Activated naive CD4-positive, alpha-beta T cell treated with anti-CD3 and anti-CD28 coated beads for 36 hours (primary cell): ENCODE data around the gene E2F4. TPM values are rescaled to one million over a fixed set of nuclear protein-coding genes. Genes with fewer than 3 reads are reported as not detected.

Experiments
- CTCF ChIA-PET: fragments of 350-600 bp; sonication (Branson Sonifier 250); formaldehyde crosslinking; loops from one replicate; lab custom pipeline; 2021; ENCODE audit warnings: antibody characterized with exemption; lab: Charles Lee
- DNase-seq: peaks from one replicate; pipeline ENCODE4 v3.0.0-alpha.2; 2020
- H3K27ac Mint-ChIP-seq: one replicate; pipeline ENCODE4 v1.8.0; 2021; ENCODE audit warnings: mild to moderate bottlenecking, mixed read lengths
- H3K27me3 Mint-ChIP-seq: one replicate; pipeline ENCODE4 v1.8.0; 2021; ENCODE audit warnings: low read depth, mixed read lengths
- H3K36me3 Mint-ChIP-seq: one replicate; pipeline ENCODE4 v1.8.0; 2021; ENCODE audit warnings: low read depth, mixed read lengths
- H3K4me1 Mint-ChIP-seq: one replicate; pipeline ENCODE4 v1.8.0; 2021; ENCODE audit warnings: low read depth, mixed read lengths
- H3K4me3 Mint-ChIP-seq: one replicate; pipeline ENCODE4 v1.8.0; 2021; ENCODE audit warnings: mild to moderate bottlenecking, moderate library complexity, mixed read lengths
- H3K9me3 Mint-ChIP-seq: one replicate; pipeline ENCODE4 v1.8.0; 2021; ENCODE audit warnings: mixed read lengths
- intact Hi-C: fragments of 100-400 bp; cut with micrococcal nuclease; formaldehyde crosslinking; loops from one replicate; pipeline ENCODE4 v1.15.1; 2023
- total RNA-seq, 2 experiments: library from RNA; stranded (reverse); gene quantifications; one replicate each; pipeline ENCODE4 v1.2.3, GENCODE V29; 2021

The E2F4 gene
- total RNA-seq, 2 experiments from 2014 or later = 65.1 to 66.5 TPM

DNA sequence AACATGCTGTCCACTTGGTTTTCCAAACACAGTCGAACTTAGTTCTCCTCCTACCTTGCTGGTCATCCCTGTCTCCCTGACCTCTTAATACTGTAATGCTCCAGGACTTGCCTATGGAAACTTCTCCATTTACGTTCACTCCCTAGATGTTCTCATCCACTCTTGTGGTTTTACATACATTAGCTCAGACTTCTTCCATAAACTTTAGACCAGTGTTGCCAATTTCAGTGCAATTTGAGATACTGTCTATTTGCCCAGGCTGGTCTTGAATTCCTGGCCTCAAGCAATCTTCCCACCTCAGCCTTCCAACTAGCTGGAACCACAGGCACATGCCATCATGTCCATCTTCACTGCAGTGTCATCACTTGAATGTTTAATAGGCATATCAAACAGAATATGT, 9.7 kb upstream of the E2F4 start:
- peaks cover 26% of the 10 kb centered on the region for H3K27me3 Mint-ChIP-seq
- intact Hi-C loops = loop anchor here (2.0 kb wide), 4 partner anchors 45 to 625 kb away; partner anchors contain the start of genes RANBP10, TMEM208 and TSNAXIP1
- H3K4me1 Mint-ChIP-seq = peaks cover 20% of the 10 kb centered on the region
- H3K9me3 Mint-ChIP-seq = no peaks in the 10 kb centered on the region
- H3K27ac Mint-ChIP-seq = no peak overlapping the region
- CTCF ChIA-PET = interaction anchor here (1.0 to 1.6 kb wide), 4 partner anchors 27 to 166 kb away, joined by 3 to 5 read pairs (median 4); partner anchors contain the start of gene FHOD1
- DNase-seq = no peak
- H3K36me3 Mint-ChIP-seq = no peaks in the 10 kb centered on the region
- H3K4me3 Mint-ChIP-seq = no peak overlapping the region

DNA sequence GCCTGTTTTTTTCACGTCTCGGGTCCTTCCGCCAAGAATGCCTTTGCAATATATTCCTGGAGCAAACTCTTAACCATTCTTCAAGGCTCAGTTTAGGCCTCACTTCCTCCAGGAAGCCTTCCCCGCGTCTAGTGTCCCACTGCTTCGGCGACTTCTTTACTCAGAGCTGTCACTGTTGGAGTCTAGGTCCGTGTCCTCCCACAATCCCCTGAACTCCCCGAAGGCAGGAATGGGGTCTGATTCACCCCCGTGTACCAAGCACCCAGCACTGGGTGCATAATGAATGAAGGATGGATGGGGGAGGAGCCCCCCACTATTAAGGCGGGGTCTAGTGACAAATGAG, 8.7 kb upstream of the E2F4 start:
- no peaks in the 10 kb centered on the region for H3K36me3 Mint-ChIP-seq
- DNase-seq = no peak
- intact Hi-C loops = loop anchor here (1.0 to 2.0 kb wide), 9 partner anchors 9 to 624 kb away; partner anchors contain the start of genes E2F4, RANBP10, TMEM208 and TSNAXIP1
- H3K27me3 Mint-ChIP-seq = peaks cover 20% of the 10 kb centered on the region
- H3K4me1 Mint-ChIP-seq = peaks cover 16% of the 10 kb centered on the region
- no peak overlapping the region for H3K4me3 Mint-ChIP-seq
- H3K27ac Mint-ChIP-seq = no peak overlapping the region
- H3K9me3 Mint-ChIP-seq = no peaks in the 10 kb centered on the region
- CTCF ChIA-PET = interaction anchor here (1.1 to 1.6 kb wide), 4 partner anchors 28 to 224 kb away, joined by 3 to 5 read pairs (median 3); partner anchors contain the start of gene FHOD1

DNA sequence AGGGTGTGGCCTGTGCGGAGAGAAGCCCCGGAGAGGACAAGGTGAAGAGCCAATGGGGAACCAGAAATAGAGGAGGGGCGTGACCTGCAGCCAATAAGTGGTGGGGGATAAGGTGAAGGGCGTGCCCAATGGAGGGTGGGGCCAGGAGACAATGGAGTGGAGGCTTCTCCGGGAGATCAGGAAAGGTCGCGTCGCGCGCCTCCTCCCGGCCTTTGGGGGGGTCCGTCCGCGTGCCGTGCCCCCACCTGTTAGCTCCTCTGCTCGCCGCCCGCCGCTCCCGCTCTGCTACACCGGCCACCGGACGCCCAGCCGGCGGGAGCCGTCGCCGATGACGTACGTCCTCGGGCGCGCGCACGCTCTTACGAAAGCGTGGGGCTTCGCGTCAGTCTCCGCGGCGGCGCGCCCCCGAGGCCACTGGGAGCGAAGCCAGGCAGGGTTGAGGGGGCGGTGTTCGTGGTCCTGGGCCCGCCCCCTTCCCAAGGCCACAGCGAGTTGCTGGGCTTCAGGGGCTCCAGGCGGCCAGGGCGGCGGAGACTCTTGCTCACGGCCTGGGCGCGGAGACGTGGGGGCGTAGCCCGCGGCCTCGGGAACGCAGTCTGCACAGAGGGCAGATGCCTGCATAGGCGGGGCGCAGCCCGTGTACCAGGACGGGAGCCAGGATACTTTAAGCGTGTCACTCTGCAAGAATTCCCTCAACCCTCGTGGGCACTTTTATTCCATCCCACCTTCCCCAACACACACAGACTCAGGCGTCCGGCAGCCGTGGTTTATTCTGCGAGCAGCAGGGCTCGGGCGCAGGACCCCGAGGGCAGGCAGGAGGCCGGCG, 8.1 kb upstream of the E2F4 start, which contains the start of gene MATCAP1:
TSS of gene MATCAP1 (minus strand) at position 337 of the 826 bp plus-strand sequence. CDS start 3,353 bp downstream, outside the sequence.
- no peaks in the 10 kb centered on the region for H3K9me3 Mint-ChIP-seq
- CTCF ChIA-PET = interaction anchor here (1.1 to 2.3 kb wide), 11 partner anchors 8 to 225 kb away, joined by 3 to 23 read pairs (median 6); partner anchors contain the start of genes ELMO3 and FHOD1
- H3K4me1 Mint-ChIP-seq = peaks cover 12% of the 10 kb centered on the region
- peaks cover 16% of the 10 kb centered on the region for H3K27me3 Mint-ChIP-seq
- H3K4me3 Mint-ChIP-seq = peak within 1 kb of the TSS; percentile 50
- peak; percentile 97 for DNase-seq
- H3K27ac Mint-ChIP-seq = no peak within 1 kb of the TSS
- intact Hi-C loops = loop anchor here (1.0 to 2.0 kb wide), 9 partner anchors 8 to 623 kb away; partner anchors contain the start of genes E2F4, RANBP10, TMEM208 and TSNAXIP1
- H3K36me3 Mint-ChIP-seq = no peaks in the 10 kb centered on the region

DNA sequence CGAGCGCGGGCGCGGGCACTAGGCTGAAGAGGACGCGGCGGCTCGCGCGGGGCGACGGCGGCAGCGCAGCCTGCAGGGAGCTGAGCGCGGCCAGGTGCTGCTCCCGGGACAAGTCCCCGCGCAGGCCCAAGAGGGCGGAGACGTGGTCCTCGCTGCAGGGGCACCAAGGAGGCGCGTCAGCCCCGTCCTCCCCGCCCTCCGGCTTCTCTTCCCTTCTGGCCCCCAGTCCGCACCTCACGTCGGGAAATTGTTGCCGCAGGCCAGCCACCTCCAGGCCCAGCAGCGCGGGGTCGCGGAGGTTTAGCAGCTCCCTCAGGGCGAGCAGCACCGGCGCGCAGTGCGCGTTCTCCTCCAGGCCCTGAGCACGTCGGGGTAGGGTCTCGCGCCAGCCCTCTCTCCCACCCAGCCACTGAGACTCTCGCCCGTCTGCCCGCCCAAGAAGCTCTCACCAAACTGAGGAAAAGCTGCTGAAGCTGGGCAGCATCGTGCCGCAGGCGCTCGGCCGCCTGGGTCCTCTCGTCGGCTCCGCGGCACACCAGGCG, 7.4 kb upstream of the E2F4 start:
- H3K4me3 Mint-ChIP-seq = peak overlapping the region; percentile 50

DNA sequence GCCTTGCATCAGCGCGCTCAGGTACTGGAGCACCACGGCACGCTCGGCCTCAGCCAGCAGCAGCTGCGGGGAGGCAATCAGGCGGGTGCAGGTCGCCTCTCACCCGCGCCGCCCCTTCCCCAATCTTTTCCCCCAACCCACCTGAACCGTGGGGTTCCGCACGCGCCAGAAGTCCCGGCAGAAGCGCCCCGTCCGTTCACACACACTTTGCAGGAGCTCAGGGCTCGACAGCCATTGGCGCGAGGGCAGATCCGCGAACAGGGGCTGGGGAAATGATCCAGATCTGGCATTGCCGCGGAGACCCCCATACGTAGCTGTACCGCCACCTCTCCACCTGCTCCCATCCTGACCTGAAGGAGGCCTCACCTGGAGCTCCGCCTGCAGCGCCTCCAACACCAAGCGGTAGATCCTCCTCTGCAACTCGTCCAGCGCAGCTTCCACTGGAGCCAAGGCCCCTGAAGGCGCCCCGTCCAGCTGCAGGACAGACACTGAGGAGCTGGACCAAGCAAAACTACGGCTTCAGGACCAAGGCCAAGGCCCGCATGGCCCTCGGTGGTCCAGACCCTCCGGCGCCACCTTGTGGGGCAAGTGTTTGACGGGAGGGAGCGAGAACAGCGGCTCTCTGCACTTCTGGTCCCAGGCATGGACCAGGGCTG, 6.8 kb upstream of the E2F4 start:
- H3K4me3 Mint-ChIP-seq = peak overlapping the region; percentile 69
- H3K27me3 Mint-ChIP-seq = peaks cover 6% of the 10 kb centered on the region
- no peaks in the 10 kb centered on the region for H3K36me3 Mint-ChIP-seq
- DNase-seq = peak; percentile 88
- peaks cover 10% of the 10 kb centered on the region for H3K4me1 Mint-ChIP-seq
- CTCF ChIA-PET = interaction anchor here (0.6 to 2.3 kb wide), 25 partner anchors 9 to 241 kb away, joined by 3 to 23 read pairs (median 5); partner anchors contain the start of genes CES3, ELMO3, FBXL8 and FHOD1
- intact Hi-C loops = loop anchor here (1.0 kb wide), 2 partner anchors 208 to 231 kb away; no protein-coding TSS in a partner anchor
- no peak overlapping the region for H3K27ac Mint-ChIP-seq
- no peaks in the 10 kb centered on the region for H3K9me3 Mint-ChIP-seq

More for the DNA sequence above, 7.4 kb upstream of the E2F4 start:
- no peak for DNase-seq
- peaks cover 10% of the 10 kb centered on the region for H3K4me1 Mint-ChIP-seq
- peaks cover 10% of the 10 kb centered on the region for H3K27me3 Mint-ChIP-seq
- no peaks in the 10 kb centered on the region for H3K36me3 Mint-ChIP-seq
- no peak overlapping the region for H3K27ac Mint-ChIP-seq
- intact Hi-C loops = no loop called here
- H3K9me3 Mint-ChIP-seq = no peaks in the 10 kb centered on the region
- CTCF ChIA-PET = interaction anchor here (0.7 to 2.3 kb wide), 23 partner anchors 9 to 237 kb away, joined by 3 to 23 read pairs (median 6); partner anchors contain the start of genes ELMO3, FBXL8, FHOD1 and HSF4

DNA sequence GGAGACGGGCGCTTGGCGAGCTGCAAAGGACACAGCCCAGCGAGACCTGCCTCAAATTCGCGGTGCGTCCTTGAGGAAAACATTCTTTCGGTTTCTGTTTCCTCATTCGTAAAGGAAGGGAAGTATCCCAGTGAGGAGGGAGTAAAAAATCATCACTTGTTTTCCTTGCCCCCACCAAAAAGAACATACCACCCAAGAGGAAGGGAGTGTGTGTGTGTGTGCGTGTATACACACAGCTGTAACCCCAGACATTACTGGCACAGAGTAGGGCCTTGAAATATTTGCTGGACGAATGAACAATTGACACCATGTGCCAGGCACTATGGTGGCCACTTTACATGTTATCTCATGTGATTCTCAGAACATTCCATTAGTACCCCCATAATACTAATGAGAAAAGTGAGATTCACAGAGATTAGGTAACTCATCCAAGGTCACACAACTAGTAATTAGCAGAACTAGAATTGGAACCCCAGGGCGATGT, 6.3 kb upstream of the E2F4 start:
- no peak overlapping the region for H3K4me3 Mint-ChIP-seq

DNA sequence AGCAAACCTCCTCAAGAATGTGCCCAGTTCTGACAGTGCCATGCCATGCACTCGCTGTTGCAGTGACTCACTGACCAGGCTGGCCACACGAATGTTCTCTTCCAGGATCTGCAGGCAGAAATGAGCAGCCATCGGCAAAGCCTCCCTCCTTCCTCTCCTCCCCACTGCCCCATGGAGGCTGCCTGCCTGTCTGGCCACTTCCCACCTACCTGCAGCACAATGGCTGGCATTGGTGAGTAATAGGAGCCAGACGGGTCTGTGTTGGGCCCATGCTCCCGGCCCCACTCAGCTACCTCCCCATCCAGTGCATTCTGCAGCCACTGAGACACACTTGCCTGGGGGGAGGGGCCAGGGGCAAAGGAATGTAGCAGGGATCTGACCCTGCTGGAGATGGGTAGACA, 5.4 kb upstream of the E2F4 start:
- no peak for DNase-seq
- H3K36me3 Mint-ChIP-seq = no peaks in the 10 kb centered on the region
- peaks cover 6% of the 10 kb centered on the region for H3K27me3 Mint-ChIP-seq
- no peaks in the 10 kb centered on the region for H3K9me3 Mint-ChIP-seq
- intact Hi-C loops = no loop called here
- peaks cover 14% of the 10 kb centered on the region for H3K4me1 Mint-ChIP-seq
- no peak overlapping the region for H3K27ac Mint-ChIP-seq
- H3K4me3 Mint-ChIP-seq = no peak overlapping the region
- CTCF ChIA-PET = no interaction called here

More for the DNA sequence above, 6.3 kb upstream of the E2F4 start:
- DNase-seq = no peak
- Mint-ChIP-seq H3K27ac (no peak overlapping the region), H3K27me3 (peaks cover 6% of the 10 kb centered on the region), H3K4me1 (peaks cover 10% of the 10 kb centered on the region), H3K9me3 (no peaks in the 10 kb centered on the region), H3K36me3 (no peaks in the 10 kb centered on the region)
- intact Hi-C loops = loop anchor here (1.0 kb wide), 2 partner anchors 208 to 231 kb away; no protein-coding TSS in a partner anchor
- CTCF ChIA-PET = interaction anchor here (0.6 to 2.3 kb wide), 20 partner anchors 10 to 241 kb away, joined by 3 to 23 read pairs (median 6); partner anchors contain the start of genes CES3, ELMO3, FBXL8 and FHOD1

DNA sequence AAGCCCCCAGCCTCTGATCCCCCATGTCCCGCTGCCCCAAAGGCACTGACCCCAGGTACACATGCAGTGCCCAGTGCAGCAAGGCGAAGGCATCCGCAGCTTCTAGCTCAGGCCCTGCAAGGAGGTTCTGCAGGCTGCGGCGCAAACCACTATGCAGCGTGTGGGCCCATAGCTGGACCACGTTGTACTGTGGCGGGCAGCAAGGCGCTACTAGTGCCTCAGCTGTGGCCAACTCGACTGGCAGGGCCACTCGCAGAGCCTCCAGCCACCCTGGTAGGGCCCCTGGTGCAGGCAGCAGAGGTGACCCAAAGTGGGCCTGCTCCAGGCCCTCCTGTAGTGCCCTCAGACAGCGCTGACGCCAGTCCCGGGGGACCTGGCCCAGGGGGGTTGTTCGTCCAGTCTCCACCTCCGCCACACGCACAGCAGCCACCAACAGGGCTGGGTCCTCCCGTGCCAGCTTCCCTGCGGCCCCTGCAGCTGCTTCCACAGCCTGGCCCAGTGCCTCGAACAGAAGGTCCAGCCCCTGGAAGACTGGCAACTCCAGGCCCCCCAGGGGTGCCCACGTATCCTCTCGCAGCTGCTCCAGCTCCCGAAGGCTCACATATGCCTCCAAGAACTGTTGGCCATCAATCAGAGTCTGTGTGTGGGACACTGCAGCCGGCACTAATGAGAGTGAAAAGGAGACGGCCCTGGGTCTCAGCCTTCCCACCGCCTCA, 4.6 kb upstream of the E2F4 start:
- Mint-ChIP-seq H3K27ac (no peak overlapping the region), H3K4me1 (peaks cover 14% of the 10 kb centered on the region), H3K36me3 (no peaks in the 10 kb centered on the region), H3K4me3 (no peak overlapping the region), H3K9me3 (no peaks in the 10 kb centered on the region), H3K27me3 (peaks cover 6% of the 10 kb centered on the region)
- intact Hi-C loops = no loop called here
- CTCF ChIA-PET = interaction anchor here (0.8 kb wide), 1 partner anchor 33 kb away, joined by 3 read pairs; no protein-coding TSS in a partner anchor
- no peak for DNase-seq

DNA sequence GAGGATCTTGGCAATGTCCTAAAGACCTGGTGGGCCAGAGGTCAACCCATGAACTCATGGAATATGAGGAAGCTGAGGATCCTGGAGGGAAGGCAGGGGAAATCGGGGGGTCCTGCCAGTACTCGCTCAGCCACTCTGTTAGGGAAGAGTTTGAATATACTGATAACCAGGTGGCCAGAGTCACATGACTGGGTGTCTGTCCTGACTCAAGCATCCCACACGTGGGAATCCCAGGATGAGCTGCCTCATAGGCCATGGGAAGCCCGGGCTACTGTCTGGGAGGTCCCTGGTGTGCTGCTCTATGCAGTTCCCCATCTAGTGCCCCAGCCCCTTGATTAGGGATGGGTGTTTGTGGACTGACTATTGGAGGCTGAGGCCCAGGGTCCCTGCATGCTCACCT, 3.6 kb upstream of the E2F4 start:
- no peak for DNase-seq
- intact Hi-C loops = no loop called here
- CTCF ChIA-PET = interaction anchor here (1.6 kb wide), 1 partner anchor 170 kb away, joined by 4 read pairs; no protein-coding TSS in a partner anchor
- H3K27ac Mint-ChIP-seq = no peak overlapping the region
- H3K4me1 Mint-ChIP-seq = peaks cover 24% of the 10 kb centered on the region
- H3K27me3 Mint-ChIP-seq = peaks cover 6% of the 10 kb centered on the region
- H3K9me3 Mint-ChIP-seq = no peaks in the 10 kb centered on the region
- H3K36me3 Mint-ChIP-seq = peaks cover 4% of the 10 kb centered on the region
- no peak overlapping the region for H3K4me3 Mint-ChIP-seq

DNA sequence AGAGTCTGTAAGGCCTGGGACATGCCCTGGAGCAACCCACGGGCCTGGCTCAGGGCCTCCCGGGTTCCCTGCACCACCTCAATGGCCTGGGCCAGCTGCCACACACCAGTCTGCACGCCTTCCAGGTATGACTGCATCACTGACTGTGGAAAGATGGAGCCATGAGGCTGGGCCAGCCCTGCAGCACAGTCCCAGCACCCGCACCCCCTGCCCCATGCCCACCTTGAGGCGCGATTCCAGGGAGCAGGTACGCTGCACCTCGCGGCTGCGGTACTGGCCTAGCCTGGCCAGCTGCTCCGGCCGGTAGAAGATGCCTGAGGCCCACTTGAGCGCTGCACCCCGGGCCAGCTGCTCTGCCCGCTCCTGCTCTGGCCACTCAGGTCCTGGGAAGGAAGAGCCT, 3.2 kb upstream of the E2F4 start:
- Mint-ChIP-seq H3K4me3 (no peak overlapping the region), H3K27ac (no peak overlapping the region), H3K4me1 (peaks cover 29% of the 10 kb centered on the region), H3K36me3 (peaks cover 5% of the 10 kb centered on the region), H3K9me3 (no peaks in the 10 kb centered on the region), H3K27me3 (peaks cover 6% of the 10 kb centered on the region)
- intact Hi-C loops = no loop called here
- no peak for DNase-seq
- CTCF ChIA-PET = interaction anchor here (1.6 kb wide), 1 partner anchor 171 kb away, joined by 4 read pairs; no protein-coding TSS in a partner anchor

DNA sequence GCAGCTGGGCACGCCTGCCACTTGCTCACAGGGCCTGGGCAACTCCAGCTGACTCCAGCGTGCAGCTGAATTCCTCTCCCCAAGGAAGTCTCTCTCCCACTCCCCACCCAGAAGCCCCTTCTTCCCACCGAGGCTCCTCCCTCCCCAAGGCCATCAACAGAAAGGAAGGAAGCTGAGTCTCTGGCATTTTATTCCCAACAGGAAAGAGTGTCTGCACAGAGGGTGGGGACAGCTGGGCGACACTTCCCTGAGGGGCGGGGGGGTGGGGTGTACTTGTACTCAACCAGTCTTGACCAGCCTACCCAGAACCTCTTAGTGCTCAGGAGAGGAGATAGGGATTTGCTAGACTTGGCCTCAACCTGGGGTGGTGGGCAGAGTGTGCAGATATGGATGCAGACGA, 1.9 kb upstream of the E2F4 start, which contains the start of gene EXOC3L1:
TSS of gene EXOC3L1 (minus strand) at position 96 of the 400 bp plus-strand sequence. CDS start 460 bp downstream, outside the sequence.
- Mint-ChIP-seq H3K9me3 (no peaks in the 10 kb centered on the region), H3K4me3 (no peak within 1 kb of the TSS), H3K27me3 (peaks cover 5% of the 10 kb centered on the region), H3K27ac (no peak within 1 kb of the TSS), H3K36me3 (peaks cover 7% of the 10 kb centered on the region), H3K4me1 (peaks cover 35% of the 10 kb centered on the region)
- CTCF ChIA-PET = interaction anchor here (1.0 kb wide), 1 partner anchor 8 kb away, joined by 3 read pairs; no protein-coding TSS in a partner anchor
- intact Hi-C loops = no loop called here
- DNase-seq = no peak
